Stimulated activated CD8-positive, alpha-beta memory T cell treated with anti-CD3 and anti-CD28 coated beads, Interleukin-4, amount 100 ng/mL, for 4 hours (primary cell): Measurements from ENCODE around the gene PAQR9.
"Not testable (repeated sequence)": the region's sequence is repeated elsewhere in the genome, so short reads cannot be mapped to it uniquely, and the experiment has no call there.

Experiments used
- DNase-seq, 2 donors: peaks; one replicate each; pipeline ENCODE4 v3.0.0-alpha.2; 2020; ENCODE audit warnings: low read depth in 2 of 2, low spot score in 1 of 2

PAQR9 gene, protein sequence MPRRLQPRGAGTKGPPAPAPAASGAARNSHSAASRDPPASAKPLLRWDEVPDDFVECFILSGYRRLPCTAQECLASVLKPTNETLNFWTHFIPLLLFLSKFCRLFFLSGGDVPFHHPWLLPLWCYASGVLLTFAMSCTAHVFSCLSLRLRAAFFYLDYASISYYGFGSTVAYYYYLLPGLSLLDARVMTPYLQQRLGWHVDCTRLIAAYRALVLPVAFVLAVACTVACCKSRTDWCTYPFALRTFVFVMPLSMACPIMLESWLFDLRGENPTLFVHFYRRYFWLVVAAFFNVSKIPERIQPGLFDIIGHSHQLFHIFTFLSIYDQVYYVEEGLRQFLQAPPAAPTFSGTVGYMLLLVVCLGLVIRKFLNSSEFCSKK

DNA sequence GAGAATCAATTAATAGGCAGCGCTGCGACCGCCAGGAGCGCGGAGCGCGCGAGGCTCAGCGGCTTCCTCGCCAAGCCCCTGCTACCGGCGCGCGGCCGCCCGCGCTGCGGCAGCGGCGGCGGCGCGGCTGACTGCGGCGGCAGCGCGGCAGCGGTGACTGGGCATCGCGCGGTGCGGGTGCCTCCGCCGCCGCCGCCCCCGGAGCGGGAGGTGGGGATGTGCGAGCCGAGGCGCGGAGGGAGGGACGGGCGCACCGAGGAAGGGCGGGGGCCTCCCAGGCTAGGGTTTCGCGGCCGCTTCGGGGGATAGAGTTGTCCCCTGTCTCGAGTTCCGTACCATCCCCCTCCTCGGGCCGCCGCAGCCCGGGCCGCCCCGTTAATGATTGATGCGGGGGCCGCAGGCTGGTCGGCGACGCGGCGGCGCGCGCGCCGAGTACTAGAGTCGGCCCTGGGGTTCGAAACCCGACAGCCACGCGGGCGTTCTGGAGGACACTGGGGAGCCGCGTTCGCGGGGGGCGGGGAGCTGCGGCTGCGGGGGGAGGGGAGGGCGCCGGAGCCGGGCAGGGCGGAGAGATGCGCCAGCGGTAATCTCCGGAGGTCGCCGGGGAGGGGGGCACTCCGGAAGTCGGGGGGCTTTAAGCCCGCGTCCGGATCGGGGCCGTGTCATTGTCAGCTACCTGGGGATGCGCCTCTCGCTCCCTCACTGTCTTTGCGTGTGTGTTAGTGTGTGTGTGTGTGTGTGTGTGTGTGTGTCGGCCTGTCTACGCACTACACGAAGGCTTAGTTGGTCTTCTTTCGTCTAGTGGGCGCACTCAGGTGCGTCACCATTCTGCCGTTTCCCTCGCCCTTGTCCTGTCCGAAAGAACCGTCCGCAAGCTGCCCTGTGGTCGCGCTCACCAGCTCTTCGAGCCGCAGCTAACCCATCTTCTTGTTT, at the start of gene PAQR9:
Gene PAQR9, minus strand, starts transcription at position 159 of the 933 bp plus-strand sequence. CDS start 338 bp downstream, outside the sequence.
- DNase-seq, result no peak

DNA sequence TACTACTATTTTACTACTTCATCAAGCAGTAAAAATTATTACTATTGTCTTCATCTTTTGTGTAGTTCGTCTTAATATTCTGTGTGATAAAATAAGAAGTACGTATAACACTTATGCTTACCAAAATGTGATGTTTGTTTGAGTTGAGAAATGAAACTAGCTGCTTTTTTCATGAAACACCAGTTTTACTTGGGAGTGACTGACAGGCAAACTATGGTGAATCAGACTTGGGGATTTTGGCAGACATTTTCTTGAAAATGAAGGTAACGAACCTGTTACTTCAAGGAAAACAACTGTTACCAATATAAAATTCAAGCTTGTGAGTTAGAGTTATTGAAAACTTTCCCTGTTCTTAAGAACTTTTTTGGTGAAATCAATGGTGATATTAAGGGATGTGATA, 48.2 kb upstream of the PAQR9 start:
- no peak for DNase-seq

DNA sequence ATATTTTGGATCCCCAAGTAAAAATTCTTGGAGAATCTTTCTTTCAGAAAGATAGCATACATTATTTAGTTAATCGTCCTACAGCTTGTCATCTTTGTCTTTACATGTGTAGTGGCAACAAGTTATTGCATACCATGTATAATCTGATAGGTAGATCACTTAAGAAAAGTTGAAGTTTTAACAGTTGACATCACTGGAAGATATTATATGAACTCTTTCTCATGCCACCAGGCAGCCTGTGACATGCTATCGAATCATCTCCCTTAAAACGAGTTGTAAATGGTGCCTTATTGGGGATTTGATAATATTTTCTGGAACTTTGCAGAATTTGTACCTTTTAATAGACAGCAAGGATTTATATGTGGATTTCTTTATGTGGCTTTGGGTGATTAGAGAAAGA, 46.5 kb upstream of the PAQR9 start:
- no peak for DNase-seq

GRCh38 chr3:143004823-143005222, 41.3 kb upstream of the PAQR9 start:
- DNase-seq, result no peak

GRCh38 chr3:143002727-143003126, 39.3 kb upstream of the PAQR9 start:
- DNase-seq, result no peak

GRCh38 chr3:143002083-143002712, 38.7 kb upstream of the PAQR9 start:
- DNase-seq, result peak in 1 of 2 donors; percentile 8

DNA sequence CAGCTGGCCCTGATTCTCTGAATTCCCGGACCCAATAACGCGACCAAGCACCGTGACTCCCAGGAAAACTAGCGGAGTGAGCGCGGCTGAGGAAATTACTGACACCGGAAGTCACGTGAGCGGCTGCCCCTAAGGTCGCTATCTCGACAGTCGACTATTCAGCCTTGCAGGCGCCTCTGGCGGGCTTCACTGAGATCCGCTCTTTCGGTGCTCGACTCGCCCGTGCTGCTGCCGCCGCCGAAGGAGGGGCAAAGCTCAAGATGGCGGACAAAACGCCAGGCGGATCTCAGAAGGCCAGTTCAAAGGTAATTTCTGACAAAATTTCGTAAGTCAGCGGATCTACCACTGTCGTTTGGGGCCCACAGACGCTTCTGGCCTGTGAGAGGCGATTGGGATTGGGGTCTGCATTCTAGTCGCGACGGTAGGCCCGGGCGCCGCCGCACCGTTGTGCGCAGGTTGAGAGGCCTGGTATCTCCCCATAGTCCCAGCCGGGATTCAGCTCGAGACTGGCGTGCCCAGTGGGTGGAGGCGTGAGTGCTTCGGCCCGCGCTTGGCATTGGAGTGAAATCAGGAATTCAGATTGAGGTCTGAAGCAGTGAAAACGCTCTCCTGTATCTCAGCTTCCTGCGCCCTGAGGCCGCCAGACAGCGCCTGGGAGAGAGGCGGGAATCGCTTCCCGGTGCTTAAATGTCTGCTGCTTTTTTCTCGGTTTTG, 38.1 kb upstream of the PAQR9 start, which contains the start of gene U2SURP:
Gene U2SURP, plus strand, starts transcription at position 202 of the 714 bp plus-strand sequence. Its CDS starts 59 bp downstream, at position 261.
- peak; percentile 74 to 83 for DNase-seq

DNA sequence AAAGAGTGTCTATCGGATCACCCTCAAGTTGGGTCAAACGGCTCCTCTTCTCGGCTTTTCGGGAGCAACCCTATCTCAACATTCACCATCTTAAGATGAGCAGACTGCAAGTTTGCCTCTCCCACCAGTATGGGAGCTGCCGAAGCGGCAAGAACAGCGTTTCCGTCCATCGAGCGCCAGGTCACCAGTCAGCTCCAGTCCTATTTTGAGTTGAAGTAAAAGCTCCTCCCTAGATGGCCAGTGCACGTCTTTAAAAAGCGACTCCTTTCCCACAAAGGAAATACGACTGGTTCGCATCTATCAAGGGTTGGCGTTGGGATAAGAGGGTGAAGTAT, 37.5 kb upstream of the PAQR9 start:
- no peak for DNase-seq

- no peak for DNase-seq
Observed at GRCh38 chr3:143000528-143000927, 37.1 kb upstream of the PAQR9 start.

DNA sequence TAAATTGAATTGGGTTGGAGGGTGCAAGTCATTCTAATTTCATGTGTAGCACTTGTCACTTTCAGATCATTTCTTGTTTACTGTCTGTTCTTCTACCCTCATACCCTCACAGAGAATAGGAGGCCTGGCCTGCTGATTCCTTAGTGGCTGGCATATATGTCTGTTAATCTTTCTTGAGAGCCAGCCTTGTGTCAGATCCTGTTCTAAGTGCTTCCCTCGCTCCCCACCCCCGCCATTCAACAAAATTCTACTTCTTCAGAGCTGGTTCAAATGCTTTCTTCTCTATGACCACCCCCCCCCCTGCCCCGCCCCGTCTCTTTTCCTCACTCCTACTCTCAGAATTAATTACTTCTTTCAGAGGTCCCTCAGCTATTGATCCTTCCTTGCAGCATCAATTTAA, 36.4 kb upstream of the PAQR9 start:
- DNase-seq, result no peak

GRCh38 chr3:142998439-142998838, 35.0 kb upstream of the PAQR9 start:
- DNase-seq, result no peak

DNA sequence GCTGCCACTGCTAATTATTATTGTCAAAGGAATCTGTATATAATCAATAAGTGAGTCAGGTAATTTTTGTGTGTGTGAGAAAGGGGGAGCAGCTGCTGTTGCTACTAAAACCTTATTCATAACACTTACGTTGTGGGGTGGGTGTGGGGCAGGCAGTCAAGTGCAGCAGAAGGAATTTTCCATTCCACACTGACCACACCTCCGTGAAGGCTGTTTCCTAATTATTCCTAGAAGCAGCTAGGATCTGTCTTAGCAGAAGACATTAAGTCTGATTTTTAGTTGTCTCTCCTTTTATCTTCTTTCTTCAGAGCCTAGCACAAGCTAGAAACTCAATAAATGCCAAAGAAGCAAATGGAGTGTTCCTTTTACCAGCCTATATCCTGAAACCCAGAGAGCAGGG, 33.9 kb upstream of the PAQR9 start:
- no peak for DNase-seq

DNA sequence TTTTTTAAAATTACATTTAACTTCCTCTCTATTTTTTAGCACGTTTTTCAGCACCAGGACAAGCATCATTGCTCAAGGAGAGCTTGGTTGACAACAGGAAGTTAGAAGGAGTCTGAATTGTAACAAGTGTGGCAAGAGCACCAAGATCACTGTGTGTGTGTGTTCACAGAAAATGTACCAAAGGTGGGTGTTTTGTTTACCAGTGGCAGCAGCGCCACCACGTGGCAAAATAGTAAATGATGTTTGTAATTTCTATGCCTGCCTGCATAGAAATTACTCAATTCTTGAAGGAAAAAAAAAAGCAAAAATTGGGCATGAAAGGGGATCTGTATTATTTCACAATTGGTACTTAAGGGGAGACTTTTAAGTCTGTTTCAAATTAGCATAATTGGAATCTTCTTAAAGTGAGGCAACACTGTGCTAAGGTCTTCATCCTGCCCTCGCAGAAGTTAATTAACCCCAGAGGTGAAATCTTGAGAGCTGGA, 30.5 kb upstream of the PAQR9 start:
- peak in 1 of 2 donors; percentile 25 for DNase-seq

DNA sequence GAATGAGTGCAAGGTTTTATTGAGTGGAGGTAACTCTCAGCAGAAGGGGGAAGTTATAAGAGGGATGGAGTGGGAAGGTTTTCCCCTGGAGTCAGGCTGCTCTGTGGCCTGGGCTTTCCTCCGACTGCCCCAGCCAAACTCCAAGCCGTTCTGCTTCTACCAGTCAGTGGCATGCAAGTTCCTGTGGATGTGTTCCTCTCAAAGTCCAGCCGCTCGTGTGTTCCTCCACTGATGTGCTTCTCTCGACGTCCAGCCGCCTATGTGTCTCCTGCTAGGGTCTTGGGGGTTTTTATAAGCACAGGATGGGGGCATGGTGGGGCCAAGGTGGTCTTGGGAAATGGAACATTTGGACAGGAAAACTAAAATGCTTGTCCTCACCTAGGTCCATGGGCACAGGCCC, 28.8 kb upstream of the PAQR9 start:
- DNase-seq, result no peak

DNA sequence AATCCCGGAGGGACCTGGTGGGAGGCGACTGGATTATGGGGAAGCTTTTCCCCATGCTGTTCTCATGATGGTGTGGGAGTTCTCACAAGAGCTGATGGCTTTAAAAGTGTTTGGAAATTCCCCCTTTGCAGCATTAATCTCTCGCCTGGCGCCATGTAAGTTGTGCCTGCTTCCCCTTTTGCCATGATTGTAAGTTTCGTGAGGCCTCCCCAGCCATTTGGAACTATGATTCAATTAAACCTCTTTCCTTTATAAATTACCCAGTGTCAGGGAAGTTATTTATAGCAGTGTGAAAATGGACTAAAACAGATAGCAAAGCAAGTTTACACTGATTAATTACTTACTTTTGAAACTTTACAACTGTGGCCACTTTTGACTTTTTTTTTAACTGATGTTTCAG, 27.2 kb upstream of the PAQR9 start:
- no peak for DNase-seq

DNA sequence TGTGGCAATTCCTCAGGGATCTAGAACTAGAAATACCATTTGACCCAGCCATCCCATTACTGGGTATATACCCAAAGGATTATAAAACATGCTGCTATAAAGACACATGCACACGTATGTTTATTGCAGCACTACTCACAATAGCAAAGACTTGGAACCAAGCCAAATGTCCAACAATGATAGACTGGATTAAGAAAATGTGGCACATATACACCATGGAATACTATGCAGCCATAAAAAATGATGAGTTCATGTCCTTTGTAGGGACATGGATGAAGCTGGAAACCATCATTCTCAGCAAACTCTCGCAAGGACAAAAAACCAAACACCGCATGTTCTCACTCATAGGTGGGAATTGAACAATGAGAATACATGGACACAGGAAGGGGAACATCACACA, 25.4 kb upstream of the PAQR9 start:
- DNase-seq, result not testable (repeated sequence)

DNA sequence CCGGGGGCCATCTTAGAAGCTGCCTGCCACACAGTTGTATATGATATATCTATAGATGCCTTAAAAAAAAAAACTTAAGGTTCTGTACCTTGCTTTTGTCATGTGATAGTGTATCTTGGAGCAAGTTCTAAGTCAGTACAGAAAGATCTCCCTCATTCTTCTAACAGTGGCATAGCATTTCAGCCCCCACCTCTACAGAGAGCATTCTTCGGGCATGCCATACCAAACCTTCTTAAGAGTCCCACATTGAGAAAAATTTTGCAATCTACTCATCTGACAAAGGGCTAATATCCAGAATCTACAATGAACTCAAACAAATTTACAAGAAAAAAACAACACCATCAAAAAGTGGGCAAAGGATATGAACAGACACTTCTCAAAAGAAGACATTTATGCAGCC, 24.7 kb upstream of the PAQR9 start:
- DNase-seq, result not testable (repeated sequence)

- DNase-seq, result no peak
Observed at GRCh38 chr3:142987707-142988106, 24.2 kb upstream of the PAQR9 start.

GRCh38 chr3:142987080-142987700, 23.7 kb upstream of the PAQR9 start:
- DNase-seq, result no peak

DNA sequence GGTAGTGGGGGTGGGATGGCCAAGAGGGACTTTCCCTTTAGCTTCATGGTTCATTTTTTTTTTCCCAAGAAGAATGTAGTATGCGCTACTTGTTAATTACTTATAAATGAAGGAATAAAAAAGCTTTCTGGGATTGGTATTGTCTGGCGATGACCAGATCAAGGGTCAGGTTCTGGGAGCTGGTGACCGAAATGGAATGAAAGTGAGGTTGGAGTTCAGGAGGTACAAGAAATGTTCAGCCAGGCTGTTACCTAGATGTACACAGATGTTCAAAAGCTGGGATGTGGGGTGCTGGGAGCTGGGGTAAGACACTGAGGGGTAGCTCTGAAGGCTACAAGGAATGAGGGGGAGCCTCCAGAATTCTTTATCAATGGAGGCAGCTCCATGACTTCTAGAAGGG, 20.8 kb upstream of the PAQR9 start:
- no peak for DNase-seq
